Neuronal stem cell (in vitro differentiated cells): ENCODE data around the gene LRP1.

Experiments
- DNase-seq: peaks from one replicate; pipeline ENCODE4 v3.0.0-alpha.2; 2013; ENCODE audit warnings: low spot score
- H2AFZ ChIP-seq: one replicate; pipeline ENCODE4 v1.6.1; 2013; ENCODE audit warnings: mild to moderate bottlenecking, low read length, inconsistent platforms
- H2AK5ac ChIP-seq: 2 replicates; pipeline ENCODE4 v1.6.1; 2013; ENCODE audit warnings: low read depth, mild to moderate bottlenecking, inconsistent platforms, low read length, moderate library complexity, mixed read lengths
- H2BK120ac ChIP-seq: 2 replicates; pipeline ENCODE4 v1.6.1; 2013; ENCODE audit warnings: low read depth, mild to moderate bottlenecking, inconsistent platforms, low read length, moderate library complexity, mixed read lengths
- H2BK12ac ChIP-seq: one replicate; pipeline ENCODE4 v1.6.1; 2013; ENCODE audit warnings: low read length, inconsistent platforms
- H2BK15ac ChIP-seq: 2 replicates; pipeline ENCODE4 v1.6.1; 2013; ENCODE audit warnings: mild to moderate bottlenecking, low read length, inconsistent platforms, mixed read lengths
- H2BK5ac ChIP-seq: one replicate; pipeline ENCODE4 v1.6.1; 2013; ENCODE audit warnings: inconsistent platforms, mild to moderate bottlenecking, low read length, moderate library complexity
- H3K14ac ChIP-seq: one replicate; pipeline ENCODE4 v1.6.1; 2013; ENCODE audit warnings: low read length, inconsistent platforms
- H3K18ac ChIP-seq: 2 replicates; pipeline ENCODE4 v1.6.1; 2013; ENCODE audit warnings: low read length, inconsistent platforms
- H3K23ac ChIP-seq: 2 replicates; pipeline ENCODE4 v1.6.1; 2013; ENCODE audit warnings: low read depth, mild to moderate bottlenecking, mixed read lengths, low read length, inconsistent platforms; ENCODE audit not compliant: poor library complexity
- H3K27ac ChIP-seq: replicated peaks from 3 replicates; pipeline ENCODE4 v1.5.1; 2013; ENCODE audit warnings: low read length, inconsistent platforms
- H3K27me3 ChIP-seq, 3 experiments: 2 replicates each; pipeline ENCODE4 v1.6.1; 2013; ENCODE audit warnings: low read length in 3 of 3, mild to moderate bottlenecking in 2 of 3, inconsistent platforms in 1 of 3, low read depth in 1 of 3, mixed read lengths in 1 of 3, moderate library complexity in 1 of 3; ENCODE audit not compliant: control insufficient read depth in 3 of 3, insufficient read depth in 3 of 3
- H3K36me3 ChIP-seq, 2 donors: replicated peaks in 1 of 2; 2 replicates each; pipeline ENCODE4 v1.6.1; 2013; ENCODE audit warnings: low read length in 2 of 2; ENCODE audit not compliant: control insufficient read depth in 2 of 2, insufficient read depth in 2 of 2
- H3K4ac ChIP-seq: 2 replicates; pipeline ENCODE4 v1.6.1; 2013; ENCODE audit warnings: inconsistent platforms, mild to moderate bottlenecking, low read length, moderate library complexity
- H3K4me1 ChIP-seq, 2 donors: 1 replicate in 1 of 2; 2 replicates in 1 of 2; pipeline ENCODE4 v1.6.1; 2013; ENCODE audit warnings: low read length in 2 of 2, low read depth in 1 of 2; ENCODE audit not compliant: control insufficient read depth in 2 of 2, insufficient read depth in 1 of 2
- H3K4me2 ChIP-seq: one replicate; pipeline ENCODE4 v1.6.1; 2013; ENCODE audit warnings: mild to moderate bottlenecking, low read length, inconsistent platforms; ENCODE audit not compliant: insufficient read depth, poor library complexity, severe bottlenecking
- H3K4me3 ChIP-seq, 2 donors: 2 replicates each; pipeline ENCODE4 v1.5.1; 2013; ENCODE audit warnings: low read length in 2 of 2, mild to moderate bottlenecking in 2 of 2, inconsistent platforms in 1 of 2, moderate library complexity in 1 of 2
- H3K79me1 ChIP-seq: one replicate; pipeline ENCODE4 v1.6.1; 2013; ENCODE audit warnings: low read depth, mild to moderate bottlenecking, inconsistent platforms, low read length, moderate library complexity
- H3K9ac ChIP-seq: one replicate; pipeline ENCODE4 v1.6.1; 2013; ENCODE audit warnings: mild to moderate bottlenecking, low read depth, low read length, inconsistent platforms; ENCODE audit not compliant: poor library complexity
- H3K9me3 ChIP-seq, 2 donors: replicated peaks in 1 of 2; 2 replicates each; pipeline versions ENCODE3 to v1.6.1; 2013; ENCODE audit warnings: low read length in 2 of 2, mild to moderate bottlenecking in 2 of 2, inconsistent platforms in 1 of 2, low read depth in 1 of 2, mixed read lengths in 1 of 2, moderate library complexity in 1 of 2; ENCODE audit not compliant: control insufficient read depth in 2 of 2, insufficient read depth in 1 of 2
- H4K8ac ChIP-seq: one replicate; pipeline ENCODE4 v1.6.1; 2013; ENCODE audit warnings: low read depth, mild to moderate bottlenecking, inconsistent platforms, low read length, moderate library complexity
- H4K91ac ChIP-seq: one replicate; pipeline ENCODE4 v1.6.1; 2013; ENCODE audit warnings: low read length, low read depth, mild to moderate bottlenecking, inconsistent platforms; ENCODE audit not compliant: poor library complexity
- WGBS, 2 donors: extraction: QIAGEN DNeasy Blood & Tissue Kit; methylation state at CpG; one replicate each; pipeline ENCODE4 v1.1.7; 2013; ENCODE audit warnings: missing lambda C conversion rate in 2 of 2, mixed read lengths in 1 of 2; ENCODE audit not compliant: insufficient read length in 2 of 2, insufficient replicate concordance in 1 of 2; ENCODE audit errors: extremely low coverage in 2 of 2; 5-methylcytosine and 5-hydroxymethylcytosine counted together

The LRP1 gene

DNA sequence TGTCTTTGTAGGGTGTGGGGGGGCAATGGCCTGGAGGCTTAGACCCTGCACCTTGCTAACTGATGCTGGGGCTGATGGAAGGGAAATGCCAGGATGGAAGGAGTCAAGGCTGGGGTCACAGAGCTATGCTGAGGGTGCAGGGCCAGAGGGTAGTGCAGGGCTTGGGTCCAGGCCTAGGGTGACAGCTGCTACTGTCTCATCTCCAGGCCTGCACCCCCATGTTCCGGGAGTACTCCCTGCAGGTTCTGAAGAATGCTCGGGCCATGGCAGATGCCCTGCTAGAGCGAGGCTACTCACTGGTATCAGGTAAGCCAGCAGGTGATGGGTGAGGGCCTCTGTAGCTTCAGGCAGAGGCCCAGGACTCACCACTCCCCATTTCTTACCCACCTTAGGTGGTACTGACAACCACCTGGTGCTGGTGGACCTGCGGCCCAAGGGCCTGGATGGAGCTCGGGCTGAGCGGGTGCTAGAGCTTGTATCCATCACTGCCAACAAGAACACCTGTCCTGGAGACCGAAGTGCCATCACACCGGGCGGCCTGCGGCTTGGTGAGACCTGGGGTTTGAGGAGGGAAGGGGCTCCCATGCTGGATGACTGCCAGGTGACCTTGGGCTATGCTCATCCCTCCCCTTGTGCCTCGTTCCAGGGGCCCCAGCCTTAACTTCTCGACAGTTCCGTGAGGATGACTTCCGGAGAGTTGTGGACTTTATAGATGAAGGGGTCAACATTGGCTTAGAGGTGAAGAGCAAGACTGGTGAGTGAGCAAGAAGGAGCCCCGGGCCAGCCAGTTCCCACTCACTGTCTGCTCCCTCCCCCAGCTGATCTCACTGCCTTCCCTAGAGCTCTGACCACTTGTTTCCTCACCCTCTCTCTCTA lies 105.3 kb downstream of the LRP1 start:
- Histone ChIP-seq H3K27me3 (peaks cover 5 to 36% (median 11%) of the 10 kb centered on the region in 3 experiments), H2BK12ac (no peak overlapping the region), H3K4me3 (no peak overlapping the region), H2BK5ac (no peak overlapping the region), H3K4me2 (no peak overlapping the region), H4K91ac (no peak overlapping the region), H3K36me3 (peaks cover 36 to 53% of the 10 kb centered on the region in 2 donors), H2BK120ac (no peak overlapping the region), H3K4ac (no peak overlapping the region), H3K79me1 (peaks cover 9% of the 10 kb centered on the region), H2AK5ac (no peak overlapping the region), H3K4me1 (peaks cover 18 to 35% of the 10 kb centered on the region in 2 donors), H3K18ac (no peak overlapping the region), H3K27ac (no peak overlapping the region), H2AFZ (no peak overlapping the region), H3K9me3 (no peaks in the 10 kb centered on the region), H2BK15ac (no peak overlapping the region), H3K14ac (no peak overlapping the region), H4K8ac (no peak overlapping the region), H3K9ac (no peak overlapping the region), H3K23ac (no peak overlapping the region)
- DNase-seq, result no peak
- whole genome bisulfite sequencing, 2 donors, result no CpG with 5 or more reads among the region's 15 CpGs

DNA sequence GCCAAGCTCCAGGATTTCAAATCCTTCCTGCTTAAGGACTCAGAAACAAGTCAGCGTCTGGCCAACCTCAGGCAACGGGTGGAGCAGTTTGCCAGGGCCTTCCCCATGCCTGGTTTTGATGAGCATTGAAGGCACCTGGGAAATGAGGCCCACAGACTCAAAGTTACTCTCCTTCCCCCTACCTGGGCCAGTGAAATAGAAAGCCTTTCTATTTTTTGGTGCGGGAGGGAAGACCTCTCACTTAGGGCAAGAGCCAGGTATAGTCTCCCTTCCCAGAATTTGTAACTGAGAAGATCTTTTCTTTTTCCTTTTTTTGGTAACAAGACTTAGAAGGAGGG lies 105.9 kb downstream of the LRP1 start:
- Histone ChIP-seq H3K36me3 (peaks cover 36 to 53% of the 10 kb centered on the region in 2 donors), H3K4me2 (no peak overlapping the region), H3K9me3 (no peaks in the 10 kb centered on the region), H3K79me1 (peaks cover 9% of the 10 kb centered on the region), H3K4ac (no peak overlapping the region), H3K14ac (no peak overlapping the region), H3K4me3 (no peak overlapping the region), H3K18ac (no peak overlapping the region), H3K23ac (no peak overlapping the region), H3K9ac (no peak overlapping the region), H4K8ac (no peak overlapping the region), H4K91ac (no peak overlapping the region), H3K27me3 (peaks cover 0 to 40% (median 13%) of the 10 kb centered on the region in 3 experiments), H2BK5ac (no peak overlapping the region), H2BK12ac (no peak overlapping the region), H2BK15ac (no peak overlapping the region), H2AK5ac (no peak overlapping the region), H2BK120ac (no peak overlapping the region), H3K4me1 (peaks cover 15 to 37% of the 10 kb centered on the region in 2 donors), H3K27ac (no peak overlapping the region), H2AFZ (no peak overlapping the region)
- no peak for DNase-seq
- no CpG with 5 or more reads among the region's 3 CpGs for WGBS, 2 donors

DNA sequence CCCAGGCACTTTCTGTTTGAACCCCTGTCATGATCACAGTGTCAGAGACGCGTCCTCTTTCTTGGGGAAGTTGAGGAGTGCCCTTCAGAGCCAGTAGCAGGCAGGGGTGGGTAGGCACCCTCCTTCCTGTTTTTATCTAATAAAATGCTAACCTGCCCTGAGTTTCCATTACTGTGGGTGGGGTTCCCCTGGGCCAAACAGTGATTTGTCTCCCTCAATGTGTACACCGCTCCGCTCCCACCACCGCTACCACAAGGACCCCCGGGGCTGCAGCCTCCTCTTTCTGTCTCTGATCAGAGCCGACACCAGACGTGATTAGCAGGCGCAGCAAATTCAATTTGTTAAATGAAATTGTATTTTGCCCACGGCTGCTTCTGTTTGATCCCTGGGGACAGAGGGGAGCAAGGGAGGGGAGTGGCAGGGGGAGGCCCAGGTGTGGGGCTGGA lies 106.3 kb downstream of the LRP1 start:
- Histone ChIP-seq H2BK15ac (no peak overlapping the region), H3K4ac (no peak overlapping the region), H3K18ac (no peak overlapping the region), H2BK12ac (no peak overlapping the region), H3K27ac (no peak overlapping the region), H3K79me1 (peaks cover 9% of the 10 kb centered on the region), H3K27me3 (peaks cover 0 to 44% (median 14%) of the 10 kb centered on the region in 3 experiments), H4K91ac (no peak overlapping the region), H2AFZ (no peak overlapping the region), H3K9me3 (no peaks in the 10 kb centered on the region), H2AK5ac (no peak overlapping the region), H3K4me1 (peaks cover 19 to 41% of the 10 kb centered on the region in 2 donors), H3K14ac (no peak overlapping the region), H3K9ac (no peak overlapping the region), H2BK120ac (no peak overlapping the region), H3K23ac (no peak overlapping the region), H4K8ac (no peak overlapping the region), H3K4me2 (no peak overlapping the region), H3K36me3 (peaks cover 36 to 53% of the 10 kb centered on the region in 2 donors), H2BK5ac (no peak overlapping the region), H3K4me3 (no peak overlapping the region)
- WGBS, 2 donors, result no CpG with 5 or more reads among the region's 10 CpGs
- no peak for DNase-seq

DNA sequence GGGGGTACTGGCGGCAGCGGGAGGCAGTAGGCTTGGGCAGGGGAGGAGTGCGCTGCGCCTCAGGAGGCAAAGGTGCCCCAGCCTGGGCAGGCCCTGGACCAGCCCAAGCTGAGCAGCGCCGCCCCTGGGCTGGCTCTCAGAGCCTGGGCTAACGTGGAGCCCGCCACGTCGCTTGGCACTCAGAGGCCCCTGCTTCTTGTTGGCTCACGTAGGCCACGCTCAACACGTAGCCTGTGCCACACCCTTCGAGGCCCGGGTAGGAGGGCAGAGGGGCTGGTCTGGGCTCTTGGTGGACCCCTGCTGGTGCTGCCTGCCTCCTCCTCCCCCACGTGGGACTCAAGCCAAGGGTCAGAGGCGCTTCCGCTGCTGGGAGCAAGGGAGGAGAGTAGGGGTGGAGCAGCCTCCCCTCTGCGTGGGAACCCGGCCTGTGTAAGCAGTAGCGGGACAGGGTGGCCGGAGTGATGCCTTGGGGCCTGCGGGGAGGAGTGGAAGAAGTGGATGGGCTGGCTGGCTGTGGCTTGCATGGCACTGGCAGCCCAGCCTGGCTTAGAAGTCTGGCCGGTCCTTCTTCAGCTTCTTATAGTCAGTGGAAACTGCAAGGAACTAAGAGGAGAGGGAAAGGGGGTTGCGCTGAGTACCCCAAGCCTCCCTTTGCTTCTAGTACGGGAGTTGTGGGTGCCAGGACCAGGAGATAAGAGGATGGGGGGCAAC lies 106.9 kb downstream of the LRP1 start:
- H3K18ac ChIP-seq, result no peak overlapping the region
- peaks cover 36 to 53% of the 10 kb centered on the region in 2 donors for H3K36me3 ChIP-seq
- H3K27me3 ChIP-seq, result peaks cover 0 to 50% (median 17%) of the 10 kb centered on the region in 3 experiments
- H3K79me1 ChIP-seq, result peaks cover 6% of the 10 kb centered on the region
- no peak overlapping the region for H3K4me2 ChIP-seq
- no peak overlapping the region for H2BK5ac ChIP-seq
- no peak overlapping the region for H4K91ac ChIP-seq
- no peak overlapping the region for H4K8ac ChIP-seq
- peak overlapping the region; percentile 31 for H2BK12ac ChIP-seq
- H3K4me3 ChIP-seq, result no peak overlapping the region
- H3K9me3 ChIP-seq, result no peaks in the 10 kb centered on the region
- peak overlapping the region; percentile 30 for H2AK5ac ChIP-seq
- H3K14ac ChIP-seq, result no peak overlapping the region
- H2BK120ac ChIP-seq, result no peak overlapping the region
- no peak overlapping the region for H3K27ac ChIP-seq
- H3K23ac ChIP-seq, result peak overlapping the region; percentile 58
- H3K9ac ChIP-seq, result no peak overlapping the region
- peak overlapping the region; percentile 32 for H2BK15ac ChIP-seq
- no peak for DNase-seq
- H3K4ac ChIP-seq, result no peak overlapping the region
- no CpG with 5 or more reads among the region's 26 CpGs for WGBS, 2 donors
- H3K4me1 ChIP-seq, result peaks cover 20 to 41% of the 10 kb centered on the region in 2 donors
- no peak overlapping the region for H2AFZ ChIP-seq
